GM23248 (cell line): ENCODE measurements around the gene AP3S2.

Source experiments
- EZH2 ChIP-seq: fragments of 200-600 bp; sonication (generic); IDR thresholded peaks from 2 replicates; pipeline ENCODE4 v1.6.1; 2018; ENCODE audit warnings: antibody characterized with exemption, mild to moderate bottlenecking; ENCODE audit not compliant: insufficient read depth, poor library complexity, severe bottlenecking
- EZH2phosphoT487 ChIP-seq: fragments of 200-600 bp; sonication (generic); IDR thresholded peaks from 2 replicates; pipeline ENCODE4 v1.6.1; 2018; ENCODE audit warnings: antibody characterized with exemption, moderate library complexity, mild to moderate bottlenecking, low read depth; ENCODE audit not compliant: insufficient read depth

- no peak for TF ChIP-seq EZH2
- no peak for TF ChIP-seq EZH2phosphoT487
Measured at GRCh38 chr15:89781891-89782618, 111.7 kb downstream of the AP3S2 start.
